GM23248 (cell line): ENCODE data around the gene DDAH1.

Experiments
- EZH2 ChIP-seq: fragments of 200-600 bp; sonication (generic); IDR thresholded peaks from 2 replicates; pipeline ENCODE4 v1.6.1; 2018; ENCODE audit warnings: antibody characterized with exemption, mild to moderate bottlenecking; ENCODE audit not compliant: insufficient read depth, poor library complexity, severe bottlenecking
- EZH2phosphoT487 ChIP-seq: fragments of 200-600 bp; sonication (generic); IDR thresholded peaks from 2 replicates; pipeline ENCODE4 v1.6.1; 2018; ENCODE audit warnings: antibody characterized with exemption, moderate library complexity, mild to moderate bottlenecking, low read depth; ENCODE audit not compliant: insufficient read depth

DNA sequence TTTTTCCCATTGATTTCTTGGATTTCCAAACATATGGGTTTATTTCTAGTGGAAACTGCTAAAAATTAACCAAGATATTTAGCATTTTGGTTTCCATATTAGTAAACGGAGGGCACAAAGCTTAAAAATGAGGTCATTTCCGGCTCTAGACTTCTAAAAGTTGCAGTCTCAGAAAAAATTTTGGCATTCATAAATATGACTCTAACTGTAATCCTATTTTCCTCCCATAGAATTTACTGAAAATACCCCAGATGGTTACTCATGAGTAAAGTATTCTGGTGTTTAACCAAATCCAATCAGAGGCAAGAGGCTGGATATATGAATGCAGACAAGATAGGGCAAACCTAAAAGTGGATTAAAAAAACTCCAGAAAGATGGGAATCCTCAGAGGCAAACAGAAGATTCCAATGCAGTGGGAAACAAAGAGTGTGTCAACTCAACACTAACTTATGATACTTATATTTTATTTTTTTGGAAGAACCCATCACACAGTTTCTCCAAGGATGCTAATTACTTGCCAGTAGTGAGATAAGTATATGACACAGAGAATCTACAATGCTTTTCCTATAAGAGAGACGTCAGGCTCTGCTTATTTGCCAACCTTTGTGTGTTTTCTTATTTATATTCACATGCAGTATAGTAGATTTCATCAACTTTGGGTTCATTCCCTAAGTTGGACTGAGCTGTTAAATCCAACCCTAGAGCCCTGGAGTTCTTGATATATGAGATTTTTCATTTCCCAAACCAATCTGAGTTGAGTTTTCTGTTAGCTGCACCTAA is 98.4 kb downstream of the DDAH1 start:
- TF ChIP-seq EZH2 (no peak), EZH2phosphoT487 (no peak)
